Astrocyte (in vitro differentiated cells and primary cell): ENCODE results near the gene IL15. TPM values are rescaled to one million over a fixed set of nuclear protein-coding genes. Genes with fewer than 3 reads are reported as not detected.

Source experiments
- DNase-seq: peaks from one replicate; pipeline ENCODE4 v3.0.0-alpha.2; 2010; ENCODE audit warnings: low read depth
- FAIRE-seq: peaks from 2 replicates; lab custom pipeline; 2011; peaks lifted over from hg19 to GRCh38; lab: Jason Lieb, UNC
- H2AFZ ChIP-seq: 2 replicates; pipeline ENCODE4 v1.6.0; 2012; ENCODE audit warnings: low read depth, low read length, inconsistent platforms
- H3K27ac ChIP-seq: 2 replicates; pipeline ENCODE4 v1.5.1; 2011; ENCODE audit warnings: low read depth, low read length, inconsistent platforms
- H3K27me3 ChIP-seq: 2 replicates; pipeline ENCODE4 v1.6.0; 2011; ENCODE audit warnings: low read length, inconsistent platforms; ENCODE audit not compliant: insufficient read depth
- H3K36me3 ChIP-seq: 2 replicates; pipeline ENCODE4 v1.5.1; 2011; ENCODE audit warnings: low read length, inconsistent platforms; ENCODE audit not compliant: insufficient read depth
- H3K4me1 ChIP-seq: 2 replicates; pipeline ENCODE4 v1.5.1; 2011; ENCODE audit warnings: low read length, inconsistent platforms; ENCODE audit not compliant: insufficient read depth
- H3K4me2 ChIP-seq: 2 replicates; pipeline ENCODE4 v1.6.0; 2012; ENCODE audit warnings: low read length, inconsistent platforms
- H3K4me3 ChIP-seq: 2 replicates; pipeline ENCODE4 v1.5.1; 2011; ENCODE audit warnings: low read depth, mild to moderate bottlenecking, low read length, inconsistent platforms; ENCODE audit not compliant: insufficient read depth
- H3K79me2 ChIP-seq: 2 replicates; pipeline ENCODE4 v1.6.0; 2012; ENCODE audit warnings: mild to moderate bottlenecking, low read length, inconsistent platforms; ENCODE audit not compliant: insufficient read depth
- H3K9ac ChIP-seq: 2 replicates; pipeline ENCODE4 v1.6.0; 2012; ENCODE audit warnings: mild to moderate bottlenecking, low read length, inconsistent platforms
- H3K9me3 ChIP-seq: 2 replicates; pipeline ENCODE4 v1.5.1; 2012; ENCODE audit warnings: low read depth, mild to moderate bottlenecking, low read length, inconsistent platforms; ENCODE audit not compliant: insufficient read depth
- H4K20me1 ChIP-seq: 2 replicates; pipeline ENCODE4 v1.6.0; 2012; ENCODE audit warnings: low read length, inconsistent platforms; ENCODE audit not compliant: insufficient read depth
- H3K27ac Mint-ChIP-seq: one replicate; pipeline ENCODE4 v1.8.0; 2021; ENCODE audit warnings: mild to moderate bottlenecking, mixed read lengths; ENCODE audit not compliant: unreplicated experiment
- H3K27me3 Mint-ChIP-seq: one replicate; pipeline ENCODE4 v1.8.0; 2021; ENCODE audit warnings: low read depth, mixed read lengths; ENCODE audit not compliant: unreplicated experiment
- H3K36me3 Mint-ChIP-seq: one replicate; pipeline ENCODE4 v1.8.0; 2021; ENCODE audit warnings: low read depth, mixed read lengths; ENCODE audit not compliant: unreplicated experiment
- H3K4me1 Mint-ChIP-seq: one replicate; pipeline ENCODE4 v1.8.0; 2021; ENCODE audit warnings: low read depth, mixed read lengths; ENCODE audit not compliant: unreplicated experiment
- H3K4me3 Mint-ChIP-seq: one replicate; pipeline ENCODE4 v1.8.0; 2021; ENCODE audit warnings: mild to moderate bottlenecking, moderate library complexity, mixed read lengths; ENCODE audit not compliant: unreplicated experiment
- H3K9me3 Mint-ChIP-seq: one replicate; pipeline ENCODE4 v1.8.0; 2021; ENCODE audit warnings: mild to moderate bottlenecking, mixed read lengths; ENCODE audit not compliant: unreplicated experiment
- EZH2 ChIP-seq: IDR thresholded peaks from 2 replicates; pipeline ENCODE4 v1.6.1; 2012; ENCODE audit warnings: mild to moderate bottlenecking, low read length, inconsistent platforms; ENCODE audit not compliant: insufficient read depth
- total RNA-seq: library from RNA; stranded (reverse); gene quantifications from 2 replicates; pipeline ENCODE4 v1.2.1, GENCODE V29; 2021
- TF ChIP-seq, protein P1 (sequence below): IDR thresholded peaks from 2 replicates; pipeline ENCODE4 v1.5.1; 2011; ENCODE audit warnings: low read depth, mild to moderate bottlenecking, inconsistent platforms, low read length, moderate library complexity; ENCODE audit not compliant: insufficient read depth

The IL15 gene
- total RNA-seq, 1 donor from 2014 or later = 3.6 TPM

DNA sequence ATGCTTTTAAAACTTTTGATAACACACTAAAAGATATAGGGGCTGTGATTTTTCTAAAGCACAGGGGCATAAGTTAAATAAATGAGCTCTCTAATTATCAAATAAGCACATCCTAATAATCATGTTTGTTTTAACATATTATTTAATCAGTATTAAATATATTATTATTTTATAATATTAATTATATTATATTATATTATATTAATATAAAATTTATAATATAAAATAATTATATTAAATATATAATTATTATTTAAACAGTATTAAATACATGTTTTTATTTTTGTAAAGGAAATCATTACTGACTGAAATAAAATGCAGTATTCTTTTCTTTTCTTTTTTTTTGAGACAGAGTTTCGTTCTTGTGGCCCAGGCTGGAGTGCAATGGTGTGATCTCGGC, 136.5 kb downstream of the IL15 start:
- Histone ChIP-seq H3K9me3 (no peaks in the 10 kb centered on the region), H3K9ac (no peak overlapping the region), H3K4me2 (no peak overlapping the region), H3K27ac (no peak overlapping the region), H4K20me1 (no peaks in the 10 kb centered on the region), H3K27me3 (no peaks in the 10 kb centered on the region), H3K79me2 (no peaks in the 10 kb centered on the region), H3K4me3 (no peak overlapping the region), H3K36me3 (no peaks in the 10 kb centered on the region), H2AFZ (no peak overlapping the region), H3K4me1 (peaks cover 3% of the 10 kb centered on the region)
- Mint-ChIP-seq H3K9me3 (no peaks in the 10 kb centered on the region), H3K4me1 (no peaks in the 10 kb centered on the region), H3K27me3 (no peaks in the 10 kb centered on the region), H3K36me3 (no peaks in the 10 kb centered on the region), H3K4me3 (no peak overlapping the region), H3K27ac (no peak overlapping the region)
- no peak for FAIRE-seq
- no peak for DNase-seq
- TF ChIP-seq EZH2 = no peak
- TF ChIP-seq, protein P1, sequence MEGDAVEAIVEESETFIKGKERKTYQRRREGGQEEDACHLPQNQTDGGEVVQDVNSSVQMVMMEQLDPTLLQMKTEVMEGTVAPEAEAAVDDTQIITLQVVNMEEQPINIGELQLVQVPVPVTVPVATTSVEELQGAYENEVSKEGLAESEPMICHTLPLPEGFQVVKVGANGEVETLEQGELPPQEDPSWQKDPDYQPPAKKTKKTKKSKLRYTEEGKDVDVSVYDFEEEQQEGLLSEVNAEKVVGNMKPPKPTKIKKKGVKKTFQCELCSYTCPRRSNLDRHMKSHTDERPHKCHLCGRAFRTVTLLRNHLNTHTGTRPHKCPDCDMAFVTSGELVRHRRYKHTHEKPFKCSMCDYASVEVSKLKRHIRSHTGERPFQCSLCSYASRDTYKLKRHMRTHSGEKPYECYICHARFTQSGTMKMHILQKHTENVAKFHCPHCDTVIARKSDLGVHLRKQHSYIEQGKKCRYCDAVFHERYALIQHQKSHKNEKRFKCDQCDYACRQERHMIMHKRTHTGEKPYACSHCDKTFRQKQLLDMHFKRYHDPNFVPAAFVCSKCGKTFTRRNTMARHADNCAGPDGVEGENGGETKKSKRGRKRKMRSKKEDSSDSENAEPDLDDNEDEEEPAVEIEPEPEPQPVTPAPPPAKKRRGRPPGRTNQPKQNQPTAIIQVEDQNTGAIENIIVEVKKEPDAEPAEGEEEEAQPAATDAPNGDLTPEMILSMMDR = no peak

DNA sequence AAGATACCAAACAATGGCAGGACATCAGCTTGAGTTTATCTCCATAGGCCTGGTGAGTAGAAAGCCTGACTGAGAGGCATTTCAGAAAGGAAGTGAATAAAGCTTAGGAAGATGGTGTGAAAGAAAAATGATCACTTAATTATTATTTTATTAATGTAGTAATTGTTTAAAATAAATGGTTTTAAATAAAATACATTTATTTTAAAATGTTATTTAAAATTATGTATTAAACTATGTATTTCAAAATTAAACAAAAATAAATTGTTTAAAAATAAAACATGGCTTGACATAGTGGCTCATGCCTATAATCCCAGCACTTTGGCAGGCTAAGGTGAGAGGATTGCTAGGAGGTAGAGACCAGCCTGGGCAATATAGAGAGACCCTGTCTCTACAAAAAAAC, 145.8 kb downstream of the IL15 start:
- no peaks in the 10 kb centered on the region for H3K36me3 ChIP-seq
- H4K20me1 ChIP-seq = no peaks in the 10 kb centered on the region
- TF ChIP-seq, protein P1 = no peak
- TF ChIP-seq EZH2 = no peak
- H3K27me3 ChIP-seq = no peaks in the 10 kb centered on the region
- no peak overlapping the region for H2AFZ ChIP-seq
- Mint-ChIP-seq H3K4me1 (no peaks in the 10 kb centered on the region), H3K27ac (no peak overlapping the region), H3K36me3 (no peaks in the 10 kb centered on the region), H3K4me3 (no peak overlapping the region), H3K27me3 (no peaks in the 10 kb centered on the region), H3K9me3 (no peaks in the 10 kb centered on the region)
- no peak for DNase-seq
- FAIRE-seq = no peak
- peaks cover 3% of the 10 kb centered on the region for H3K9me3 ChIP-seq
- no peak overlapping the region for H3K4me3 ChIP-seq
- H3K4me2 ChIP-seq = no peak overlapping the region
- H3K9ac ChIP-seq = no peak overlapping the region
- H3K4me1 ChIP-seq = no peaks in the 10 kb centered on the region
- no peak overlapping the region for H3K27ac ChIP-seq
- no peaks in the 10 kb centered on the region for H3K79me2 ChIP-seq
